KBM-7 (cell line): ENCODE results near the gene CNDP2.

Experiments used
- DNase-seq: peaks from one replicate; pipeline ENCODE4 v3.0.0-alpha.2; 2015
- in situ Hi-C: fragments of 300-500 bp; cut with MboI; formaldehyde crosslinking; loops from 2 replicates; pipeline ENCODE4 v1.14.3; 2020; ENCODE audit warnings: low sequenced_read_pairs, low pct_unique_long_range_greater_than_20kb, mixed read lengths

The CNDP2 gene

DNA sequence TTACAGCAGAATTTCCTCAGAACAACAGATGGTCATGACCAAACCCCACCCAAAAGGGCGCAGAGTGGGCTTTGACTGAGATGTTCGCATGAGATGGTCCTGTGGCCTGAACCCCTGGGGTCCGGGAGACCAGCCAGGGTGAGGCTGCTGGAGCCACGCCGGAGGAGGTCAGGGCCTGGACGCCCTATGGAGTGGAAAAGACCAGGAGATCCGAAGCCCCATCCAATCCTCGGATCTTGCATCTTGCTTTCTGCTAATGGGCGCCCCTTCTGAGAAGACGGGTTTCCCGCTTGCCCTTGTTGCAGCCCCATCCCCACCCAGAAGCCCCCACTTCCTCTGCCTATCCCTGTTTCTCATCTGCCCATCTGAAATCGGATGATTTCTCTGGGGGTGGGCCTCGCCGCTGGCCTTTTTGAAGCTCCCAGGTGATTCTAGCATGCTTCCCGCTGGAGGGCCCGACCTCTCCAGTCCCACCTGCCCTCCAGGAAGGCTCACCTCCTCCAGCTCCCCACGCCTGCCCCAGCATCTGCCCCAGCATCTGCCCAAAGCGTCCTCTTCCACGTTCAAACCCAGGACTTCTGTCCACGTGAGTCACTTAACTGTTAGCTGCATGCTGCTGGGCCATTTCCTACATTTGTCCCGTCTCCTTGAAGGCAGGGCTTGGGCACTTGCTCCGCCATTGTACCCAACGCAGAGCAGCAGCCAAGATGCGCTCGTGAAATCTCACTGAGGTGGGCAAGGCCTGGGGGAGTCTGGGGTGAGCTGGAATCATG is 33.8 kb downstream of the CNDP2 start:
- in situ Hi-C loops = no loop called here
- no peak for DNase-seq

- no peak for DNase-seq
- in situ Hi-C loops = no loop called here
These were observed 34.4 kb downstream of the CNDP2 start for GRCh38 chr18:74530584-74530862.

DNA sequence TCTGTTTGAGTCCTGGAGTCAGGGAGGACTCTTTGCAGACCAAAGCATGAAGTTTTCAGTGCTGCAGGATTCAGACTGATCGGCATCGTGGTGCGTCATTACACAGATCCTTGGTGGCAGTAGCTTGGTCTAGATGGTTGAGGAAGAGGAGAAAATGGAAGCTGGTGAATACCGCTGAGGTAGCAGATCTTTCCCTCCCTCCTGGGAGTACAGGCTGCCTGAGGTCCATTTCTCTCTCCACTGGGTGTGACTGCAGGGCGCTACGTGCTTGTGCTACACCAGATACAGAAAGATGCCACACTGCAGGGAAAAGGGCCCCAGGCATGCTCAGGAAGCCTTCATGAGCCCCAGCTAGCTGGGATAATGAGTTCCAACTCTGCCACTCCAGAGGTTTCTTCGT is 34.9 kb downstream of the CNDP2 start:
- DNase-seq = no peak
- in situ Hi-C loops = no loop called here

DNA sequence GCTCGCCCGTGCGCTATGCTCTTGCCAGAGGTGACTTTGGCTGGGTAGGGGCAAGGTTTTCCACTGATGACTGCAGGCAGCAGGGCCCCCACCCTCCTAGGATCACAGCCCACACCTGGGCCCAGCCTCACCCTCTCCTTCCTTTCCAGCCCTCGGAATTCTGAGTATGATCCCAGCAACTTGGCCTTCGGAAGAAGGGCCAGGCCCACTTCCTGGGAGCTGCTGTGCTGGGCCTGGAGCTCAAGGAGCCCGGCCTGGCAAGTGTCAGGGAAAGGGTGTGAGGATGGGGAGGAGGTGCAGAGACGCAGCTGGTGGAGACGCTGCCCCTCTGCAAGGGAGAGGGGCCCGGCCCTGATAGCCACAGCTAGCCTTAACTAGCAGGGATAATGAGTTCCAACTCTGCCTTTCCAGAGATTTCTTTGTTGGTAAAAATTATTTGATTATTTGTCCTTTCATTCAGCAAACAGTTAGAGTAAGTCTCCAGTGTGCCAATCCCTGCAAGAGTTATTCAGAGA is 36.4 kb downstream of the CNDP2 start:
- in situ Hi-C loops = no loop called here
- DNase-seq = no peak

GRCh38 chr18:74533666-74534065 is 37.5 kb downstream of the CNDP2 start:
- in situ Hi-C loops = no loop called here
- no peak for DNase-seq

- in situ Hi-C loops = no loop called here
- no peak for DNase-seq
These were observed 38.2 kb downstream of the CNDP2 start, which contains the start of gene CNDP1 for GRCh38 chr18:74534150-74534969. CNDP1 (plus strand) TSS chr18:74534500; CDS start chr18:74534668, 168 bp downstream.

- in situ Hi-C loops = no loop called here
- DNase-seq = no peak
These were observed 39.0 kb downstream of the CNDP2 start for GRCh38 chr18:74534981-74535649.

- no peak for DNase-seq
- in situ Hi-C loops = no loop called here
These were observed 43.1 kb downstream of the CNDP2 start for GRCh38 chr18:74539289-74539688.

DNA sequence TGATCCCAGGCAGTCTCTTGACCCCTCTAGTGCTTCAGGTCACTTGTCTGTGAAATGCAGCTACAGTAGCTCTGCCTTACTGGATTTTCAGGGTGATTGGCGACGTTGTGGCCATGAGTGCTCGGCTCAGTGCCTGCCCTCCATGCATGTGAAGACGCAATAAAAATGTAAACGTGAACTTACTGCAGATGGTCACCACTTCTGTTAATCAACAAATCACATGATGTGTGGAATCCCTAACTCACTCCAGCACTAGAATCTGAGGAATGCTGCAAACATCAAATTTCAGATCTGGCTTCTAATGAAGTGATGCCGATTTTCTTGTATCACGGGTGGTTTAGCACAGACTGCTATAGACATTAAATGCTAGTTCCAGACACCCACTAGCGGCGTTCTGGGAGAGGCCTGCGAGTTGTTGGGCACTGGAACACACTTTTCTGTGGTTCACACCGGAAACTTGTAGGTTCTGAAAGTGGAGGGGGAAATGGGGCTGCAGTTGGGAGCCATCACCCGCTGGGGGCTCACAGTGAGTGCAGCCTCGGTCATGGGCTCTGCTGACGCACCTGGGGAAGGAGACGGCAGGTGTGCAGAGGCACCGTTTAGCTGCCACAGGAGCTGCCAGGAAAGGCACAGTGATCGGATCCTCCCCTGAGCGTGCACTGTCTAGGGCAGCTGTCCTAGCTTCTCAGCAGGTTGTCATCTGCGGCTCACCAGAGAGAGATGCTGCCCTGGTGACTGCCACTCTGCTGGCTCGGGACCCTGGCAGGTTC is 44.7 kb downstream of the CNDP2 start:
- in situ Hi-C loops = no loop called here

DNA sequence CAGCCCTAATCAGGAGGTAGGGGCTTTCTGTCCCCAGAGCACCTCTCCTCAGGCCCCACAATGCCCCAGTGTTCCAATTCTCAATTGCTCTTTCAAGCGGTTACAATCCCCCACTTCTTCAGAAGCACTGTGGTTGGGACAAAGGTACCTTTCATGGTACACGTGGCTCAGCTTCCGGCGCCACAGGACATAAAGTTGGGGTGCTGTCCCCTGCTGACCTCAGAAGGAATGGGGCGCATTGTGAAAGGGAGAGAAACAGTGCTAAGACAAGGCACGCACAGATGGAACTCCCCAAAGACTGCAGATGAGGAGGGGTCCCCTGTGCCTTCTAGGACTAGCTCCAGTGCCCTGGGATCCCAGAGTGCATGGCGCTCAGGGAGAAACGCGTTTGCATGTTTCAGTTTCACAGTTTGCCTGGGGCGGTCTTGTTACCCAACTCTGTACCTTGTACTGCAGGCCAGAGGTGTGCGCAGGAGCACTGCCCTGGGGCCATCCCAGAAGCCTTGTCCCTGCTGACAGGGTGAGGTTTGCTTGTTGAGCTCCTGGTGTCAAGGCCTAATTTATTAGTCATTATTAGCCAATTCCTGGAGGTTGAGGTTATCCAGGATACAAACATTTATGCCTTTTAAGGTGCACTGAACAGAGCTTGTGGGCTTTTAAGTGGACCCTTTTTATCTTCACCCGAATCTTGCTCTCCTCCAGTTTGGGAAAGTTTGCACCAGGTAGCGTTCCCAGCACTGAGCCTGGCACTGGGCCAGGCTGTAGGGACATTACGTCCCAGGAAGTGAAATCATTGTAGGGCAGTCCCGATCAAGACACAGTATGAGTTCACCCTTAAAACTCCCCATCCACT is 45.8 kb downstream of the CNDP2 start:
- no peak for DNase-seq
- in situ Hi-C loops = no loop called here

More for the DNA sequence above, 44.7 kb downstream of the CNDP2 start:
- DNase-seq = no peak

- no peak for DNase-seq
- in situ Hi-C loops = no loop called here
These were observed 48.7 kb downstream of the CNDP2 start for GRCh38 chr18:74544898-74545297.

- in situ Hi-C loops = no loop called here
- no peak for DNase-seq
These were observed 49.8 kb downstream of the CNDP2 start for GRCh38 chr18:74546007-74546406.

- in situ Hi-C loops = no loop called here
- no peak for DNase-seq
These were observed 50.8 kb downstream of the CNDP2 start for GRCh38 chr18:74546751-74547530.

DNA sequence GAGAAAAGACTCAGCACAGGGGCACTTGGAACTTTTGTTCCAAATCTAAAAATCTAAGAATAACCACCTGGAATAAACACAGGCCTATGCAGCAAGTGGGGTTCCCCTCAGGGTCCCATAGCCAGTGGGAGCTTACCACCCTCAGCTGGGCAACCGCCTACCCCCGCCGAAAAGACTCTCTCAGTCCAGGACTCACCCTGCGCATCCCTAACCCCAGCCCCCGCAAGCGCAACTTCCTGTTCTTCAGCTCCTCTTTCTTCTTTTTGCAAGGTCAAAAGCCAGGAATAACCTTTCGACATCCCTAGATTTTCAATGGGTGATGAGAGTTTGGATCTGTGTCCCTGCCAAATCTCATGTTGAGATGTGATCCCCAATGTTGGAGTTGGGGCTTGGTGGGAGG is 51.7 kb downstream of the CNDP2 start:
- no peak for DNase-seq
- in situ Hi-C loops = no loop called here

DNA sequence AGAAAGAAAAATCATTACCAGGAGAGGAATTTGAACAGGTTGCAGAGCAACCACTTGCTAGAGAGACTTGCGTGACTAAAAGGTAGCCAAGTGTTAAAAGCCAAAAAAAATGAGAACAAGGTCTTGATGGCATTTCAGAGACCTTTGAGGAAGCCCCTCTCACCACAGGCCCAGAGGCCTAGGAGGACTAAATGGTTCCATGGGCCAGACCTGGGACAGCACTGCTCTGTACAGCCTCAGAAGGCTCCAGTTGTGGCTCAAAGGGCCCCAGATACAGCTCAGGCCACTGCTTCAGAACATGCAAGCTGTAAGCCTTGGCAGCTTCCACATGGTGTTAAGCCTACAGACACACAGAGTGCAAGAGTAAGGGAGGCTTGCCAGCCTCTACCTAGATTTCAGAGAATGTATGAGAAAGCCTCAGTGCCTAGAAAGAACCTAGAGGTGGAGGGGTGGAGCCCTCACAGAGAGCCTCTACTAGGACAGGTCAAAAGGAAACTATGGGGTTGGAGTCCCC is 53.5 kb downstream of the CNDP2 start:
- in situ Hi-C loops = no loop called here
- no peak for DNase-seq

DNA sequence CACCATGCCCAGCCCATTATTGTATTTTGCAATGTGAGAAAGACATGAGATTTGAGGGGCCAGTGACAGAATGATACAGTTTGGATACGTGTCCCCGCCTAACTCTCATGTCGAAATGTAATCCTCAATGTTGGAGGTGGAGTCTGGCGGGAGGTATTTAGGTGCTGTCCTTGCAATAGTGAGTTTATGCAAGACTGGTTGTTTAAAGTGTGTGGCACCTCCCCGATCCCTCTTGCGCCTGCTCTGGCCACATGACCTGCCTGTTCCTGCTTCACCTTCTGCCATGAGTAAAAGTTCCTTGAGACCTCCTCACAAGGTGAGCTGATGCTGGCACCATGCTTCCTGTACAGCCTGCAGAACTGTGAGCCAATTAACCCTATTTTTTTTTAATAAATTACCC is 54.7 kb downstream of the CNDP2 start:
- in situ Hi-C loops = no loop called here
- DNase-seq = no peak

GRCh38 chr18:74551452-74551851 is 55.3 kb downstream of the CNDP2 start:
- in situ Hi-C loops = no loop called here
- DNase-seq = no peak
